Stimulated activated CD4-positive, alpha-beta T cell treated with anti-CD3 and anti-CD28 coated beads, TNF-alpha, amount 100 ng/mL, for 4 hours (primary cell): ENCODE results near the gene GNPAT.
A peak's percentile ranks its signal among the peaks of the same experiment; 100 is the strongest.

ENCODE experiments used
- DNase-seq, 3 experiments: peaks; one replicate each; pipeline ENCODE4 v3.0.0-alpha.2; 2020; ENCODE audit warnings: low read depth in 3 of 3

GNPAT gene

DNA sequence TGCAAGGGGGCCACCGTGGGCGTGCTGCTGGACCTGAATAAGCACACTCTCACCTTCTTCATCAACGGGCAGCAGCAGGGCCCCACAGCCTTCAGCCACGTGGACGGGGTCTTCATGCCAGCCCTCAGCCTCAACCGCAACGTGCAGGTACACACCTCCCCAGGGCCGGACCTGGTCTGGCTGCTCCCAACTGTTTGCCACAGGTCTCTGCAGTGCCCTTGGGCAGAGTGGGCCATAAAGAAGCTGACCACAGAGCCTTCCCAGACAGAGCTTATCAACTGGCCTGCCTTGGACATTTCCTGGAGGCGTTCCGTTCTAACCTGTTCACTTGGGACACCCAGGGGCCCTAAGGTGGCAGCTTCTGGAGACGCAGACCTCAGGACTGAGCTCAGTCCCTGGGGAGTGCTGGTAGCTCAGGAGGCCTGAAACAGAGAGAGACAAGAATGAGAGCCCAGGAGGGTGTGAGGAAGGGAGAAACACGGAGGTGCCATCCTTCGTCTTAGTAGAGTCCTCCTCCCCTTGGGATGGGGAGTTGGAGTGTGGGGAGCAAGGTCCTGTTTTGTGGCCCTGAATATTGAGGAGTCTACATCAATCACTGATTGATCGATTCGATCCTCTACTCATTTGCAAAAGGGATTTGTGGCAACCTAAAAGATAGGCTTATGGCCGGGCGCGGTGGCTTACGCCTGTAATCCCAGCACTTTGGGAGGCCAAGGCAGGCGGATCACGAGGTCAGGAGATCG lies 27.0 kb upstream of the GNPAT start:
- DNase-seq = no peak

- no peak for DNase-seq
Measured at GRCh38 chr1:231214918-231215680, 25.9 kb upstream of the GNPAT start.

DNA sequence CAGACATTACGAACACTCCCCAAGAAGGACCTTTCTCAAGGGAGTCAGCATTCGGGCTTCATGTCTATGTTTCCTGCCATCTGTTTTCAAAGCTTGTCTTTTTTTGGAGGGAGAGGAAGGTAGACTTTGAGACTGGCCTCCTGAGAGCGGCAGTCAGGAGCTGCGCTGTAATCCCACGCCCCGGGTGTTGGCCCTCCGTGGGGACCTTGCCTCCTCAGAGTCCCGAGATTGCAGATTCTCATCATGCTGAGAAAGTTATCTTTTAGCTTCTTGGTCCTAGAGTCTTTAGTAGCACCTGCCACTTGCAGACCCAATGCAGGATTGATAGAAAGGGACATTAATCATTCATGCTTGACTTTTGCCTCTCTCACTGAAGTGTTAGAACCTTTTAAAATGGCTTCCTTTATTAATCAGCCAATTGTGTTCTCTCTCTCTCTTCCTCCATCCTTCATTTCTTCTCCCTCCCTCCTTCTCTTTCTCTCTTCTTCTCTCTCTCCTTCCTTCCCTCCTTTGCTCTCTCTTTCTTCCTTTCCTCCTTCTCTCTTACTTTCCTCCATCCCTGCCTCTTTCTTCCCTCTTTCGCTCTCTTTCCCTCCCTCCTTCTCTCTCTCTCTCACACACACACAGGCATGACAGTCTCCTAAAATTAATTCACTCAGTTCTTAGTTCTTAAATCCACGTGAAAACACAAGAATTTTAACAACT lies 25.2 kb upstream of the GNPAT start:
- DNase-seq = no peak

DNA sequence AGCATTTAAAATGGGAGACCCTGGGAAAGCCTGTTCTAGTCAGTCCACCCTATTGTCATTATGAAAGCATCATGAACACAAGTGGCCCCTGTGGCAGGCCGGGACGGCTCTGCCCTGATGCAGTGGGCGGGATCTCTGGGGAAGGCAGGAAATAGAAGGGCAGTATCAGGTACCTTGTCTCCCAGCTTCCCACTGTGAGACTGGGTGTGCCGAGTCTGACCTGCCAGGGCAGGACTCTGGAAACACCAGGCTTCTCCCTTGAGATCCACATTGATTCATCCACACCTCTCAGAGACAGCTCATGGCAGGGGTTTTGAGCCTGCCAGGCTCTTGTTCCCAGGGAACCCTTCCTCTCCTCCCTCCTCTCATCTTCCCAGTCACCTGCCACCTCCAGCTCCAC lies 24.5 kb upstream of the GNPAT start:
- no peak for DNase-seq

DNA sequence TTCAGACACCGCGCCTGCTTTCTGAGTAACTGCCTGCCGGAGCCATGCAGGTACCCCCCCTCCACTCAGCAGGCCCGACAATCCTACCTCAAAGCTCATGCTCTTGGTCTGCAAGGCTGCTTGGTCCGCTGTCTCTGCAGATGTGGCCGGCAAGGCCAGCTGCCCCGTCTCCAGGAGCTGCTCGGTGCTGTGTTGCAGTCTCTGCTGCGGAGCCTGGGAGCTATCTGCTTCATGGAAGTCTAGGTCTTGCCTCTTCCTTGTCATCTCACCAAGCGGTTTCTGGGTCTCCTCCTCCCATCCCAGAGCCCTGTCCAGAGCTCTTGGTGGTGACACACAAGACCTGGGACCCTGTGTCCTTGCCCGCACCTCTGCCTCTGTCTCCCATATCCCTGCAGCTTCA lies 24.0 kb upstream of the GNPAT start:
- DNase-seq = no peak

- DNase-seq = no peak
Measured at GRCh38 chr1:231218078-231218477, 22.9 kb upstream of the GNPAT start.

- no peak for DNase-seq
Measured at GRCh38 chr1:231219422-231220401, 21.3 kb upstream of the GNPAT start.

- no peak for DNase-seq
Measured at GRCh38 chr1:231220801-231221200, 20.2 kb upstream of the GNPAT start.

GRCh38 chr1:231226156-231226555 lies 14.9 kb upstream of the GNPAT start:
- no peak for DNase-seq

DNA sequence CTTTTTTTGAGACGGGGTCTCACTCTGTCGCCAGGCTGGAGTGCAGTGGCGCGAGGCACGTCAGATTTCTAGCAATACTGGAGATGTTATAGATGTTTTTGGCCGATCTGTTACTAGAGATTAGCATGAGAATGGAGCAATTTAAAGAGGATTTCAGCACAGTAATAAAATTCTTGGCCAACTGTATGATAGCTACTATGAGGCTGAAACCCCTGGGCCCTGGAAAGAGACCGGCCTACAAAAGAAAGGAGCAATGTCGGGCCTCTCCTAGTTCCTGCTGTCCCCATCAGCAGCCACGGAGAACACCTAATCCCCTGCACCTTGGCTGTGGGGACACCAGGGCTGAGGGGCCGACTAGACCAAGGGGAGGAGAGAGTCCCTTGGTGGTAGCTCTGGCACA lies 9.5 kb upstream of the GNPAT start:
- DNase-seq = no peak

DNA sequence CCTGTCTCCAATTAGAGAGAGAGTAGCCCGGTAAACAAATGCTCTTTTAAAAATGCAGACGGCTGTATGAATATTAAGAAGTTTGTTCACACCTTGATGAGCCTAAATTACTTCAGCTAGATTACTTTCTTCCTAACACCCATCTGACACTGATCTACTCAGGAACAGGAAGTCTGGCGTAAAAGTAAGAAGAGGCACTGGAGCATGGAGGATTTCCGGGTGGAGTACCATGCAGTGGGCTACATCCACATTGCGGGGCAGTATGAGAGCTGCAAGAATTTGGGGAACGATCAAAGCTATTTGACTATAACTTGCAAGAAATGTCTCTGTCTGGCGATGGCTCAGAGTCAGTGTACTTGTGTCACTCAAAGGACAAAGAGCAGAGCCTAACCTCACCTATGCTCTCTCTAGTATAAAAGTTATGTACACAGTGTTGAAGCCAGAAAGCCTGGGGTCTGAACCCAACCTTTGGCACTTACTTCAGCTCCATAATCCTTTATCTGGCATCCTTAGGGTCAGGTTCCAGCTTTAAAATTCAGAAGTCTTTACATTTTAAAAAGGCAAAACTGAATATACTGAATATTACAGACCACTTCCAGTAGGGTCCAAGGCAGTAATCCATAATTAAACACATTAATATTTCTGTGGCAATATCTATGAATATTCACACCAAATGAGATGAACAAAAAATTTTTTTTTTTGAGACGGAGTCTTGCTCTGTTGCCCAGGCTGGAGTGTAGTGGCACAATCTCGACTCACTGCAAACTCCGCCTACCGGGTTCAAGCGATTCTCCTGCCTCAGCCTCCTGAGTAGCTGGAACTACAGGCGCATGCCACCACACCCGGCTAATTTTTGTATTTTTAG lies 7.9 kb upstream of the GNPAT start:
- no peak for DNase-seq

GRCh38 chr1:231233735-231234417 lies 7.1 kb upstream of the GNPAT start:
- no peak for DNase-seq

- no peak for DNase-seq
Measured at GRCh38 chr1:231234506-231234905, 6.5 kb upstream of the GNPAT start.

- DNase-seq = no peak
Measured at GRCh38 chr1:231235526-231236207, 5.3 kb upstream of the GNPAT start.

GRCh38 chr1:231236208-231236591 lies 4.8 kb upstream of the GNPAT start:
- no peak for DNase-seq

DNA sequence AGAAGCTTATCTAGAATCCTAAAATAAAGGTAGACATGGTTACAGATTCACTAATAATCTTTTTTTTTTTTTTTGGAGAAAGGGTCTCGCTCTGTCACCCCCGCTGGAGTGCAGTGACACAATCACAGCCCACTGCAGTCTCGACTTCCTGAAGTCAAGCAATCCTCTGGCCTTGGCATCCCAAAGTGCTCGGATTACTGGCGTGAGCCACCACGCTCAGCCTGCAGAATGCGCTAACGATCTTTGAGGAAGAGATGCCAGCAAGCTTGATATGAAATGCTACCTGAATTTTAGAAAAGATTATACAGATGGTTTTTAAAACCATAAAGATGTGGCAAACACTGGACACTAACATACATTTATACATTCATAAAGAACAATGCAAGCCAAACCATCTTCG lies 4.1 kb upstream of the GNPAT start:
- no peak for DNase-seq

DNA sequence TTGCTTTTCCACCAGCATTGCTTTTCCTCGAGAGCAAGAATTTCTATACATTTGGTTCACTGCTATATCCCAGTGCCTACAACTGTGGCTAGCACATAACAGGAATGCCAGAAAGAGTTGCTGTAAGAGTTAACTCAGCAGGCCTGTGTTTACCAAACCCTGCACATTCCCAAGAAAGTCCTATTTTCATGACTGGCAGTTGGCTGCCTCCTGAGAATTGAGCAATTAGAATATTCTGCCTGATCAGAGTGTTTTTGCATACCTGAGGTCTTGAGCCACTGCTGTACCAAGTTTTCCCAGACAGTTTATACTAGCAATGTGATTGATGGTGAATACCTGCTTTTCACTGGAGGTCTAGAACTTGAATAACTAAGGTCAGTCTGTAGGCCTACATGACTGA lies 2.7 kb upstream of the GNPAT start:
- no peak for DNase-seq

- DNase-seq = peak in 2 of 3 experiments; percentile 2 to 3
Measured at GRCh38 chr1:231240531-231240882, 505 bp upstream of the GNPAT start.

DNA sequence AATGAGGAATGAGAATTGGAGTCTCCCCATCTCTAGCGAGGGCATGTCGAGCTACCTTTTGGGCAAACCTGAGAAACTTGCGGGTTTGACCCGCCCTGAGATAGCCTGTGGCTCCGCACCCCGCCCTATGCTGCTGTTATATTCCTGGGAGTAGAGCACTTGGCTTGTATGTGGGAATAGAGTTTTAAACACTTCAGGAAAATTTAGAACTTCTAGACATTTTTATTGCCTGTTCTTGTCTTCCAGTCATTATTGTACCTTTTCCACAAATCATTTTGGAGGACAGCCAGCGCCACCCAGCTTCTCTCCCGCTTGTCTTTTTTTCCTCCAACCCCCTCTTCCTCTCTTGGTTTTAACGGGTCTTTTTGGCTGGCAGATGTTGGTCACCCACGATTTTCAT lies 738 bp downstream of the GNPAT start:
- no peak for DNase-seq
